Transverse colon (tissue), 4 donors: ENCODE measurements around the gene KLK4. TPM values are rescaled to one million over a fixed set of nuclear protein-coding genes. Genes with fewer than 3 reads are reported as not detected.

Source experiments
- DNase-seq: peaks from one replicate; pipeline ENCODE4 v3.0.0-alpha.2; 2019
- H3K27ac ChIP-seq, 4 donors: fragments of 200-600 bp; sonication (generic); 2 replicates each; pipeline ENCODE4 v1.5.1; 2016 to 2018; ENCODE audit warnings: inconsistent platforms in 4 of 4
- H3K27me3 ChIP-seq: fragments of 200-600 bp; sonication (generic); 2 replicates; pipeline ENCODE4 v1.5.1; 2017; ENCODE audit warnings: inconsistent platforms
- H3K36me3 ChIP-seq, 4 donors: fragments of 200-600 bp; sonication (generic); 2 replicates each; pipeline ENCODE4 v1.5.1; 2017 to 2019; ENCODE audit warnings: inconsistent platforms in 4 of 4
- H3K4me1 ChIP-seq, 4 donors: fragments of 200-600 bp; sonication (generic); 2 replicates each; pipeline ENCODE4 v1.5.1; 2017 to 2020; ENCODE audit warnings: inconsistent platforms in 4 of 4
- H3K4me3 ChIP-seq, 4 donors: fragments of 200-600 bp; sonication (generic); 1 replicate in 1 of 4; 2 replicates in 3 of 4; pipeline versions ENCODE4 v1.5.1 to v1.6.1; 2017 to 2019; ENCODE audit warnings: inconsistent platforms in 4 of 4
- H3K9me3 ChIP-seq, 2 donors: fragments of 200-600 bp; sonication (generic); 2 replicates each; pipeline ENCODE4 v1.5.1; 2017 to 2019; ENCODE audit warnings: inconsistent platforms in 2 of 2
- EP300 ChIP-seq: sonication (generic); formaldehyde crosslinking; IDR thresholded peaks from one replicate; pipeline ENCODE4 v1.6.1; 2017; ENCODE audit warnings: antibody characterized with exemption, low read depth
- POLR2A ChIP-seq: fragments of 450-650 bp; IDR thresholded peaks from one replicate; pipeline ENCODE4 v1.6.1; 2016; ENCODE audit warnings: antibody characterized with exemption, mild to moderate bottlenecking, moderate library complexity
- POLR2AphosphoS5 ChIP-seq, 3 donors: sonication (generic); formaldehyde crosslinking; IDR thresholded peaks; one replicate each; pipeline ENCODE4 v1.6.1; 2016; ENCODE audit warnings: antibody characterized with exemption in 3 of 3
- WGBS, 2 donors: methylation state at CpG; one replicate each; pipeline ENCODE4 v1.1.5; 2018; ENCODE audit warnings: low coverage in 1 of 2; 5-methylcytosine and 5-hydroxymethylcytosine counted together
- in situ Hi-C, 4 donors: fragments of 200-750 bp; cut with MboI; loops; one replicate each; pipeline versions ENCODE4 v1.15.0 to v1.15.1; 2017; ENCODE audit warnings: low sequenced_read_pairs in 3 of 4, low pct_ligation_motif_present in 1 of 4, low pct_unique_long_range_greater_than_20kb in 1 of 4
- intact Hi-C: fragments of 100-400 bp; cut with DNase I; formaldehyde crosslinking; loops from one replicate; pipeline ENCODE4 v1.15.1; 2023; ENCODE audit warnings: low total_unique reads
- total RNA-seq, 4 donors: library from RNA; depleted of rRNA; stranded (reverse); fragments of >200 nt; gene quantifications; one replicate each; pipeline ENCODE4 v1.1.0, GENCODE V29; 2016
- TF ChIP-seq, protein P1 (sequence below), 5 experiments: fragments of 200-600 bp in 3 of 5; fragments of 450-650 bp in 2 of 5; sonication (generic) in 3 of 5; IDR thresholded peaks; 1 replicate in 2 of 5; 2 replicates in 3 of 5; pipeline ENCODE4 v1.5.1; 2016 to 2017; ENCODE audit warnings: antibody characterized with exemption in 5 of 5, inconsistent platforms in 3 of 5, mild to moderate bottlenecking in 2 of 5, moderate library complexity in 1 of 5

Gene KLK4
- total RNA-seq, 4 donors from 2014 or later: 3.0 TPM; not detected in 3

GRCh38 chr19:50874211-50874610, 37.0 kb downstream of the KLK4 start:
- H3K27me3 ChIP-seq: peaks cover 23% of the 10 kb centered on the region
- H3K9me3 ChIP-seq: no peaks in the 10 kb centered on the region

GRCh38 chr19:50873056-50873455, 38.1 kb downstream of the KLK4 start, which contains the start of gene KLK2:
KLK2 (plus strand) TSS chr19:50873439; CDS start chr19:50873474, 35 bp downstream.
- H3K36me3 ChIP-seq: no peaks in the 10 kb centered on the region
- in situ Hi-C loops: no loop called here
- DNase-seq: no peak
- 69% methylated on average over 3 of the region's 3 CpGs; no CpG with 5 or more reads in 1 of the 2 donors for WGBS, 2 donors
- H3K27me3 ChIP-seq: peaks cover 21% of the 10 kb centered on the region
- H3K27ac ChIP-seq: no peak within 1 kb of the TSS
- H3K4me1 ChIP-seq: peaks cover 0 to 4% (median 0%) of the 10 kb centered on the region in 4 donors
- intact Hi-C loops: no loop called here
- no peak within 1 kb of the TSS for H3K4me3 ChIP-seq
- no peaks in the 10 kb centered on the region for H3K9me3 ChIP-seq
- no peak for TF ChIP-seq EP300
- TF ChIP-seq, protein P1, sequence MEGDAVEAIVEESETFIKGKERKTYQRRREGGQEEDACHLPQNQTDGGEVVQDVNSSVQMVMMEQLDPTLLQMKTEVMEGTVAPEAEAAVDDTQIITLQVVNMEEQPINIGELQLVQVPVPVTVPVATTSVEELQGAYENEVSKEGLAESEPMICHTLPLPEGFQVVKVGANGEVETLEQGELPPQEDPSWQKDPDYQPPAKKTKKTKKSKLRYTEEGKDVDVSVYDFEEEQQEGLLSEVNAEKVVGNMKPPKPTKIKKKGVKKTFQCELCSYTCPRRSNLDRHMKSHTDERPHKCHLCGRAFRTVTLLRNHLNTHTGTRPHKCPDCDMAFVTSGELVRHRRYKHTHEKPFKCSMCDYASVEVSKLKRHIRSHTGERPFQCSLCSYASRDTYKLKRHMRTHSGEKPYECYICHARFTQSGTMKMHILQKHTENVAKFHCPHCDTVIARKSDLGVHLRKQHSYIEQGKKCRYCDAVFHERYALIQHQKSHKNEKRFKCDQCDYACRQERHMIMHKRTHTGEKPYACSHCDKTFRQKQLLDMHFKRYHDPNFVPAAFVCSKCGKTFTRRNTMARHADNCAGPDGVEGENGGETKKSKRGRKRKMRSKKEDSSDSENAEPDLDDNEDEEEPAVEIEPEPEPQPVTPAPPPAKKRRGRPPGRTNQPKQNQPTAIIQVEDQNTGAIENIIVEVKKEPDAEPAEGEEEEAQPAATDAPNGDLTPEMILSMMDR (IDR thresholded peaks at IDR 0.05): no peak
- TF ChIP-seq POLR2AphosphoS5 (IDR thresholded peaks at IDR 0.05): no peak
- TF ChIP-seq POLR2A: no peak

More at GRCh38 chr19:50874211-50874610, 37.0 kb downstream of the KLK4 start:
- TF ChIP-seq POLR2AphosphoS5 (IDR thresholded peaks at IDR 0.05) (no peak), EP300 (no peak), POLR2A (no peak)
- TF ChIP-seq, protein P1 (IDR thresholded peaks at IDR 0.05): no peak
- H3K4me1 ChIP-seq: peaks cover 0 to 4% (median 0%) of the 10 kb centered on the region in 4 donors
- H3K27ac ChIP-seq: no peak overlapping the region
- no peak for DNase-seq
- in situ Hi-C loops (no loop called here), intact Hi-C loops (no loop called here)
- 80% methylated on average over 5 of the region's 5 CpGs; no CpG with 5 or more reads in 1 of the 2 donors for WGBS, 2 donors
- no peaks in the 10 kb centered on the region for H3K36me3 ChIP-seq
- no peak overlapping the region for H3K4me3 ChIP-seq

GRCh38 chr19:50870417-50871089, 40.6 kb downstream of the KLK4 start:
- Histone ChIP-seq H3K27ac (no peak overlapping the region), H3K4me1 (no peaks in the 10 kb centered on the region), H3K4me3 (no peak overlapping the region), H3K9me3 (no peaks in the 10 kb centered on the region), H3K27me3 (peaks cover 24% of the 10 kb centered on the region), H3K36me3 (no peaks in the 10 kb centered on the region)
- TF ChIP-seq EP300: no peak
- TF ChIP-seq, protein P1 (IDR thresholded peaks at IDR 0.05): no peak
- TF ChIP-seq POLR2A: no peak
- no peak for TF ChIP-seq POLR2AphosphoS5 (IDR thresholded peaks at IDR 0.05)
- DNase-seq: no peak
- in situ Hi-C loops (no loop called here), intact Hi-C loops (no loop called here)
- WGBS, 2 donors: 64 to 77% methylated on average over 3 to 24 of the region's 26 CpGs

- TF ChIP-seq, protein P1 (IDR thresholded peaks at IDR 0.05): no peak
- TF ChIP-seq EP300 (no peak), POLR2AphosphoS5 (IDR thresholded peaks at IDR 0.05) (no peak), POLR2A (no peak)
- intact Hi-C loops (no loop called here), in situ Hi-C loops (no loop called here)
- Histone ChIP-seq H3K9me3 (no peaks in the 10 kb centered on the region), H3K27me3 (peaks cover 24% of the 10 kb centered on the region), H3K27ac (no peak overlapping the region), H3K36me3 (no peaks in the 10 kb centered on the region), H3K4me3 (no peak overlapping the region), H3K4me1 (no peaks in the 10 kb centered on the region)
- DNase-seq: no peak
- WGBS, 2 donors: 45 to 65% methylated on average over 4 of the region's 4 CpGs
These were observed 41.7 kb downstream of the KLK4 start for GRCh38 chr19:50869479-50869878.
